ENCODE measurements around the gene HS6ST3. TPM values are rescaled to one million over a fixed set of nuclear protein-coding genes. Genes with fewer than 3 reads are reported as not detected.
"Not testable (repeated sequence)": the region's sequence is repeated elsewhere in the genome, so short reads cannot be mapped to it uniquely, and the experiment has no call there.

Gene HS6ST3
- total and polyA plus RNA-seq, 2 of the 13 experiments (the other 11 are each of a cell fraction or from before 2014, with no cell fraction given), result not detected

DNA sequence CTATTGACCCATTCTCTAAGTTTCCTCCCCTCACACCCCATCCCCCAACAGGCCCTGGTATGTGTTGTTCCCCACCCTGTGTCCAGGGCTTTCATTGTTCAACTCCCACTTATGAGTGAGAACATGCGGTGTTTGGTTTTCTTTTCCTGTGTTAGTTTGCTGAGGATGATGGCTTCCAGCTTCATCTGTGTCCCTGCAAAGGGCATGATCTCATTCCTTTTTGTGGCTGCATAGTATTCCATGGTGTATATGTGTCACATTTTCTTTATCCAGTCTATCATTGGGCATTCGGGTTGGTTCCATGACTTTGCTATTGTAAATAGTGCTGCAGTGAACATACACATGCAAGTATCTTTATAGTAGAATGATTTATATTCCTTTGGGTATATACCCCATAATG is 25.5 kb downstream of the HS6ST3 start:
- H3K79me2 ChIP-seq (ENCODE audit: insufficient read depth, low read length); H3K4me2 ChIP-seq (ENCODE audit: low read depth, low read length); H4K20me1 ChIP-seq (ENCODE audit: insufficient read depth, low read length); H3K4me1 ChIP-seq (ENCODE audit: insufficient read depth, low read length); POLR2A ChIA-PET; H3K27ac ChIP-seq (ENCODE audit: extremely low read length, insufficient read depth, low read length); ATAC-seq; DNase-seq (ENCODE audit: low spot score); H2AFZ ChIP-seq (ENCODE audit: low read length); FAIRE-seq; CTCF ChIA-PET (ENCODE audit: low intra/inter-chr PET ratio, low total read pairs); H3K9ac ChIP-seq (ENCODE audit: insufficient read depth, low read depth, low read length); H3K4me3 ChIP-seq (replicated peaks in 1 of 3; ENCODE audit: insufficient read depth in 1 of 3, low read depth in 2 of 3, low read length in 3 of 3); H3K27me3 ChIP-seq (ENCODE audit: control insufficient read depth in 1 of 2, insufficient read depth in 2 of 2, low read length in 2 of 2); H3K36me3 ChIP-seq (replicated peaks in 1 of 2; ENCODE audit: control insufficient read depth in 1 of 2, insufficient read depth in 2 of 2, low read length in 2 of 2); H3K9me3 ChIP-seq (ENCODE audit: low read length); BruUV-seq (replicated peaks); in situ Hi-C loops (cut with HindIII; ENCODE audit: extremely low pct_ligation_motif_present, low pct_unique_long_range_greater_than_20kb); intact Hi-C loops (cut with micrococcal nuclease; ENCODE audit: unreplicated experiment): not testable (repeated sequence)
- 44% methylated on average over 2 of the region's 2 CpGs for WGBS (ENCODE audit: low lambda C conversion rate)

DNA sequence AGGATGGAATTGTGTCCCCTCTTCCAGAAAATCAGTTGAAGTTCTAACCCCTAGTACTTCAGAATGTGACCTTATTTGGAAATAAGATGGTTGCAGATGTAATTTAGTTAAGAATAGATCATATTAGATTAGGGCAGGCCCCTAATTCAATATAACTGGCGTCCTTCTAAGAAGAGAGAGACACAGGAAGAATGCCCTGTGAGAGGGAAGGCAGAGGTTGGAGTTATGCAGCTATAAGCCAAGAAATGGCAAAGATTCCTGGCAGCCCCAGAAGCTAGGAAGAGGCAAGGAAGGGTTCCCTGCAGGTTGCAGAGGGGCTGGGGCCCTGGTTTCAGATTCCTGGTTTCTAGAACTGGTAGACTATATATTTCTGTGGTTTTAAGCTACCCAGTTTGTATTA is 30.0 kb downstream of the HS6ST3 start:
- in situ Hi-C loops (cut with HindIII; ENCODE audit: extremely low pct_ligation_motif_present, low pct_unique_long_range_greater_than_20kb) (no loop called here), intact Hi-C loops (cut with micrococcal nuclease; ENCODE audit: unreplicated experiment) (loop anchor here (10.0 kb wide), 1 partner anchor 345 kb away; no protein-coding TSS in a partner anchor)
- H3K4me2 ChIP-seq (ENCODE audit: low read depth, low read length), result no peak overlapping the region
- ChIA-PET POLR2A (no interaction called here), CTCF (ENCODE audit: low intra/inter-chr PET ratio, low total read pairs) (no interaction called here)
- H3K4me1 ChIP-seq (ENCODE audit: insufficient read depth, low read length), result no peaks in the 10 kb centered on the region
- H3K9me3 ChIP-seq (ENCODE audit: low read length), result no peaks in the 10 kb centered on the region
- no peak overlapping the region for H3K9ac ChIP-seq (ENCODE audit: insufficient read depth, low read depth, low read length)
- H3K27ac ChIP-seq (ENCODE audit: extremely low read length, insufficient read depth, low read length), result no peak overlapping the region
- no peaks in the 10 kb centered on the region for H4K20me1 ChIP-seq (ENCODE audit: insufficient read depth, low read length)
- H3K79me2 ChIP-seq (ENCODE audit: insufficient read depth, low read length), result no peaks in the 10 kb centered on the region
- no peaks in the 10 kb centered on the region for H3K36me3 ChIP-seq (replicated peaks in 1 of 2; ENCODE audit: control insufficient read depth in 1 of 2, insufficient read depth in 2 of 2, low read length in 2 of 2)
- no peak overlapping the region for H3K4me3 ChIP-seq (replicated peaks in 1 of 3; ENCODE audit: insufficient read depth in 1 of 3, low read depth in 2 of 3, low read length in 3 of 3)
- H2AFZ ChIP-seq (ENCODE audit: low read length), result no peak overlapping the region
- FAIRE-seq, result no peak
- no peaks in the 10 kb centered on the region; a peak in 2 of 5 replicates for H3K27me3 ChIP-seq (ENCODE audit: control insufficient read depth in 1 of 2, insufficient read depth in 2 of 2, low read length in 2 of 2)
- no TSS peak for BruUV-seq (replicated peaks)
- DNase-seq (ENCODE audit: low spot score), result no peak
- 0% methylated on average over 1 of the region's 1 CpG for WGBS (ENCODE audit: low lambda C conversion rate)
- TF ChIP-seq, protein P1, sequence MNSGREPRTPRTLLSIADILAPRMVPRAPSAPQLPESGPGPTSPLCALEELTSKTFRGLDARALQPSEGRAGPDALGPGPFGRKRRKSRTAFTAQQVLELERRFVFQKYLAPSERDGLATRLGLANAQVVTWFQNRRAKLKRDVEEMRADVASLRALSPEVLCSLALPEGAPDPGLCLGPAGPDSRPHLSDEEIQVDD (CRISPR knock-in tag; IDR thresholded peaks at IDR 0.05; ENCODE audit: borderline replicate concordance), result no peak
- TF ChIP-seq ZBTB21 (CRISPR knock-in tag; IDR thresholded peaks at IDR 0.05) (no peak), ZNF430 (CRISPR knock-in tag; IDR thresholded peaks at IDR 0.05) (no peak), ZBTB3 (CRISPR knock-in tag; IDR thresholded peaks at IDR 0.05; ENCODE audit: borderline replicate concordance, low read depth) (no peak), ATM (IDR thresholded peaks at IDR 0.05; ENCODE audit: borderline replicate concordance) (no peak), ZNF567 (CRISPR knock-in tag; IDR thresholded peaks at IDR 0.05; ENCODE audit: borderline replicate concordance) (no peak), EEA1 (CRISPR knock-in tag; IDR thresholded peaks at IDR 0.05; ENCODE audit: borderline replicate concordance) (no peak), ZFP90 (CRISPR knock-in tag; IDR thresholded peaks at IDR 0.05; ENCODE audit: borderline replicate concordance) (no peak), ZNF24 (IDR thresholded peaks at IDR 0.05) (no peak), SMARCC2 (IDR thresholded peaks at IDR 0.05) (no peak), SMARCE1 (IDR thresholded peaks at IDR 0.05; ENCODE audit: borderline replicate concordance) (no peak), REL (CRISPR knock-in tag; conservative IDR thresholded peaks at IDR 0.05) (no peak), ZNF253 (CRISPR knock-in tag; IDR thresholded peaks at IDR 0.05; ENCODE audit: borderline replicate concordance) (no peak), CAMTA2 (CRISPR knock-in tag; IDR thresholded peaks at IDR 0.05; ENCODE audit: borderline replicate concordance) (no peak), MLLT10 (CRISPR knock-in tag; IDR thresholded peaks at IDR 0.05) (no peak)
- TF ChIP-seq, protein P2, sequence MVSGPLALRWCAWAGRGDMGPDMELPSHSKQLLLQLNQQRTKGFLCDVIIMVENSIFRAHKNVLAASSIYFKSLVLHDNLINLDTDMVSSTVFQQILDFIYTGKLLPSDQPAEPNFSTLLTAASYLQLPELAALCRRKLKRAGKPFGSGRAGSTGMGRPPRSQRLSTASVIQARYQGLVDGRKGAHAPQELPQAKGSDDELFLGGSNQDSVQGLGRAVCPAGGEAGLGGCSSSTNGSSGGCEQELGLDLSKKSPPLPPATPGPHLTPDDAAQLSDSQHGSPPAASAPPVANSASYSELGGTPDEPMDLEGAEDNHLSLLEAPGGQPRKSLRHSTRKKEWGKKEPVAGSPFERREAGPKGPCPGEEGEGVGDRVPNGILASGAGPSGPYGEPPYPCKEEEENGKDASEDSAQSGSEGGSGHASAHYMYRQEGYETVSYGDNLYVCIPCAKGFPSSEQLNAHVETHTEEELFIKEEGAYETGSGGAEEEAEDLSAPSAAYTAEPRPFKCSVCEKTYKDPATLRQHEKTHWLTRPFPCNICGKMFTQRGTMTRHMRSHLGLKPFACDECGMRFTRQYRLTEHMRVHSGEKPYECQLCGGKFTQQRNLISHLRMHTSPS (CRISPR knock-in tag; IDR thresholded peaks at IDR 0.05; ENCODE audit: low read depth), result no peak
- ATAC-seq, result no peak
